ENCODE results near the gene KIAA1217. TPM values are rescaled to one million over a fixed set of nuclear protein-coding genes. Genes with fewer than 3 reads are reported as not detected.

Gene KIAA1217
- total and polyA plus RNA-seq, 9 of the 15 experiments (the other 6 are each of a cell fraction or from before 2014, with no cell fraction given), result 0.04 TPM; not detected in 8

DNA sequence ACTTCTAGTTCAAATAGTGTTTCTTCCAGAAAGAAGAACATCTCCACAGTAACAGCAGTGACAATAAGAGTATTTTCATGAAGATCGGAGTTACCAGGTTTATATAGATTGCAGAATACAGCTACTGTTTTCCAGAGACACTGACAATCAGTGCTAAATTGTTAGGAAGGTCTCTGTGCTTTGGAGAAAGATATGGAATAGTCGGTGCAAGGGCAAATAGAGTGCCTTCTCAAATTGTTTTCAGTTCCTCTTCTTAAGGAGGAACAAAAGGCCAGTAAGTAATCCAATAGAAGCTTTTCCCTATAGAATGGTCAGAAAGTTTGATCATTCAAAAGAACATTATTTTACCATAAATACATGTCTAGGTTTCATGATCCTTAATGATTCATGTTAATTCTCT is 2.6 kb upstream of the KIAA1217 start:
- Histone ChIP-seq H3K79me2 (ENCODE audit: control insufficient read depth, insufficient read depth, low read length) (no peaks in the 10 kb centered on the region), H3K27ac (ENCODE audit: extremely low read depth, low read depth, low read length) (no peak overlapping the region), H3K9me1 (ENCODE audit: control insufficient read depth, insufficient read depth, low read length) (no peaks in the 10 kb centered on the region), H3K9me3 (replicated peaks; ENCODE audit: control insufficient read depth, insufficient read depth, low read depth, low read length) (no peaks in the 10 kb centered on the region), H3K4me1 (replicated peaks in 1 of 2; ENCODE audit: control insufficient read depth in 2 of 2, insufficient read depth in 2 of 2, low read length in 2 of 2) (no peaks in the 10 kb centered on the region), H3K9ac (ENCODE audit: insufficient read depth in 1 of 2, low read depth in 2 of 2, low read length in 2 of 2) (no peak overlapping the region), H4K20me1 (replicated peaks; ENCODE audit: control insufficient read depth, insufficient read depth, low read length) (no peaks in the 10 kb centered on the region), H3K27me3 (ENCODE audit: control insufficient read depth in 2 of 2, insufficient read depth in 2 of 2, low read length in 2 of 2) (peaks cover 0 to 4% of the 10 kb centered on the region in 2 experiments; a peak in 1 of 5 replicates), H3K4me3 (no peak overlapping the region), H3K36me3 (ENCODE audit: control insufficient read depth, insufficient read depth, low read length) (no peaks in the 10 kb centered on the region), H2AFZ (ENCODE audit: low read depth, low read length) (no peak overlapping the region), H3K4me2 (ENCODE audit: insufficient read depth, low read length) (no peak overlapping the region)
- ChIA-PET CTCF (ENCODE audit: low intra/inter-chr PET ratio) (no interaction called here), POLR2A (interaction anchor here (0.6 kb wide), 1 partner anchor 15 kb away, joined by 3 read pairs; no protein-coding TSS in a partner anchor)
- 0% methylated on average over 2 of the region's 2 CpGs for WGBS (ENCODE audit: insufficient coverage, low coverage, missing lambda C conversion rate)
- ATAC-seq (no peak), FAIRE-seq (no peak), DNase-seq (ENCODE audit: extremely low read depth in 1 of 4, low spot score in 3 of 4) (no peak)
- in situ Hi-C loops (cut with MboI) (loop anchor here (25.0 kb wide), 1 partner anchor 894 kb away; no protein-coding TSS in a partner anchor), intact Hi-C loops (cut with micrococcal nuclease) (no loop called here)
- TF ChIP-seq FOXJ2 (tag; IDR thresholded peaks at IDR 0.05) (no peak), SRSF7 (optimal IDR thresholded peaks at IDR 0.05; ENCODE audit: low read depth, low read length) (no peak), ZNF146 (CRISPR knock-in tag; IDR thresholded peaks at IDR 0.05; ENCODE audit: unreplicated experiment) (no peak), TEAD2 (tag; IDR thresholded peaks at IDR 0.05) (no peak), ZNF3 (CRISPR knock-in tag; IDR thresholded peaks at IDR 0.05) (no peak), U2AF2 (optimal IDR thresholded peaks at IDR 0.05; ENCODE audit: low read depth, low read length) (no peak), STAT5A (IDR thresholded peaks at IDR 0.05; ENCODE audit: borderline replicate concordance, low read length) (no peak)
- no TSS peak for BruUV-seq (replicated peaks)

DNA sequence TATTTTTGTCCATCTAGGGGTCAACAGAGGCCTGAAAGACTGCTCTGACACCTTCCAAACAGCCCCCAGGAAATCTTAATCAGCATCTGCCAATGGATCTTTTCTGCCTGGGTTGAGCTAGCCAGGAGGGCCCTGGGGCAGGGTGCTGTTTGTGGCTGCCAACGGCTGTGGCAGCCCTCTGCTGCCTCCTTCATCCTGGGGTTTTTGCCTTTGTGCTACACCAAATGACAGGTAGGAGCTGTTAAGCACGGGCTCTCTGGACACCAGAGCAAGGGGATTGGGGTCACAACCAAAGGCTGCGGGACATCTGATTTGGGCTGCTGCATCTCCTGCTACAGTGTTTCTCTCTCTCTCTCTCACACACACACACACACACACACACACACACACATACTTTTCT is 2.0 kb upstream of the KIAA1217 start:
- ATAC-seq, result no peak
- no peak overlapping the region for H3K27ac ChIP-seq (ENCODE audit: extremely low read depth, low read depth, low read length)
- WGBS (ENCODE audit: insufficient coverage, low coverage, missing lambda C conversion rate), result 0% methylated on average over 3 of the region's 3 CpGs
- CTCF ChIA-PET (ENCODE audit: low intra/inter-chr PET ratio), result no interaction called here
- no peaks in the 10 kb centered on the region for H3K9me1 ChIP-seq (ENCODE audit: control insufficient read depth, insufficient read depth, low read length)
- no peaks in the 10 kb centered on the region for H3K36me3 ChIP-seq (ENCODE audit: control insufficient read depth, insufficient read depth, low read length)
- H4K20me1 ChIP-seq (replicated peaks; ENCODE audit: control insufficient read depth, insufficient read depth, low read length), result no peaks in the 10 kb centered on the region
- BruUV-seq (replicated peaks), result no TSS peak
- no peak for FAIRE-seq
- no peak overlapping the region for H2AFZ ChIP-seq (ENCODE audit: low read depth, low read length)
- H3K4me2 ChIP-seq (ENCODE audit: insufficient read depth, low read length), result no peak overlapping the region
- POLR2A ChIA-PET, result interaction anchor here (0.6 kb wide), 1 partner anchor 14 kb away, joined by 3 read pairs; no protein-coding TSS in a partner anchor
- H3K79me2 ChIP-seq (ENCODE audit: control insufficient read depth, insufficient read depth, low read length), result no peaks in the 10 kb centered on the region
- in situ Hi-C loops (cut with MboI) (loop anchor here (25.0 kb wide), 1 partner anchor 895 kb away; no protein-coding TSS in a partner anchor), intact Hi-C loops (cut with micrococcal nuclease) (no loop called here)
- no peak overlapping the region for H3K4me3 ChIP-seq
- H3K4me1 ChIP-seq (replicated peaks in 1 of 2; ENCODE audit: control insufficient read depth in 2 of 2, insufficient read depth in 2 of 2, low read length in 2 of 2), result no peaks in the 10 kb centered on the region
- peaks cover 0 to 4% of the 10 kb centered on the region in 2 experiments; a peak in 1 of 5 replicates for H3K27me3 ChIP-seq (ENCODE audit: control insufficient read depth in 2 of 2, insufficient read depth in 2 of 2, low read length in 2 of 2)
- no peaks in the 10 kb centered on the region for H3K9me3 ChIP-seq (replicated peaks; ENCODE audit: control insufficient read depth, insufficient read depth, low read depth, low read length)
- no peak overlapping the region for H3K9ac ChIP-seq (ENCODE audit: insufficient read depth in 1 of 2, low read depth in 2 of 2, low read length in 2 of 2)
- DNase-seq (ENCODE audit: extremely low read depth in 1 of 4, low spot score in 3 of 4), result no peak
- TF ChIP-seq ELF2 (CRISPR knock-in tag; IDR thresholded peaks at IDR 0.05), result no peak
- no peak for TF ChIP-seq HNRNPUL1 (IDR thresholded peaks at IDR 0.05; ENCODE audit: low read length)
- no peak for TF ChIP-seq NEUROD1 (IDR thresholded peaks at IDR 0.05; ENCODE audit: borderline replicate concordance, low read depth, low read length, partially characterized antibody)
- TF ChIP-seq PCBP2 (IDR thresholded peaks at IDR 0.05; ENCODE audit: low read depth, low read length, poor library complexity, severe bottlenecking), result no peak
- TF ChIP-seq RBM39 (optimal IDR thresholded peaks at IDR 0.05; ENCODE audit: low read depth, low read length), result no peak
- TF ChIP-seq, protein P1, sequence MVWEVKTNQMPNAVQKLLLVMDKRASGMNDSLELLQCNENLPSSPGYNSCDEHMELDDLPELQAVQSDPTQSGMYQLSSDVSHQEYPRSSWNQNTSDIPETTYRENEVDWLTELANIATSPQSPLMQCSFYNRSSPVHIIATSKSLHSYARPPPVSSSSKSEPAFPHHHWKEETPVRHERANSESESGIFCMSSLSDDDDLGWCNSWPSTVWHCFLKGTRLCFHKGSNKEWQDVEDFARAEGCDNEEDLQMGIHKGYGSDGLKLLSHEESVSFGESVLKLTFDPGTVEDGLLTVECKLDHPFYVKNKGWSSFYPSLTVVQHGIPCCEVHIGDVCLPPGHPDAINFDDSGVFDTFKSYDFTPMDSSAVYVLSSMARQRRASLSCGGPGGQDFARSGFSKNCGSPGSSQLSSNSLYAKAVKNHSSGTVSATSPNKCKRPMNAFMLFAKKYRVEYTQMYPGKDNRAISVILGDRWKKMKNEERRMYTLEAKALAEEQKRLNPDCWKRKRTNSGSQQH (CRISPR knock-in tag; IDR thresholded peaks at IDR 0.05), result no peak
- no peak for TF ChIP-seq FOXP1 (CRISPR knock-in tag; IDR thresholded peaks at IDR 0.05)
- no peak for TF ChIP-seq MTF1 (CRISPR knock-in tag; IDR thresholded peaks at IDR 0.05; ENCODE audit: borderline replicate concordance)
- no peak for TF ChIP-seq GABPB1 (CRISPR knock-in tag; IDR thresholded peaks at IDR 0.05)
